Activated naive CD8-positive, alpha-beta T cell treated with anti-CD3 and anti-CD28 coated beads, Interleukin-2, amount 50 U/mL, for 24 hours (primary cell): ENCODE measurements around the gene ERAS.
"Not testable (repeated sequence)": the region's sequence is repeated elsewhere in the genome, so short reads cannot be mapped to it uniquely, and the experiment has no call there.

Experiments used
- ATAC-seq: fragments of 150-1000 bp; cut with Tn5 transposase; one replicate; pipeline ENCODE4 v1.10.0; 2021
- DNase-seq: peaks from one replicate; pipeline ENCODE4 v3.0.0; 2021
- H3K27ac Mint-ChIP-seq: one replicate; pipeline ENCODE4 v1.8.0; 2021; ENCODE audit warnings: mild to moderate bottlenecking, mixed read lengths
- H3K27me3 Mint-ChIP-seq: one replicate; pipeline ENCODE4 v1.8.0; 2021; ENCODE audit warnings: mixed read lengths
- H3K36me3 Mint-ChIP-seq: one replicate; pipeline ENCODE4 v1.8.0; 2021; ENCODE audit warnings: low read depth, mixed read lengths
- H3K4me1 Mint-ChIP-seq: one replicate; pipeline ENCODE4 v1.8.0; 2021; ENCODE audit warnings: mixed read lengths
- H3K4me3 Mint-ChIP-seq: one replicate; pipeline ENCODE4 v1.8.0; 2021; ENCODE audit warnings: mild to moderate bottlenecking, moderate library complexity, mixed read lengths
- H3K9me3 Mint-ChIP-seq: one replicate; pipeline ENCODE4 v1.8.0; 2021; ENCODE audit warnings: mixed read lengths

Gene ERAS

DNA sequence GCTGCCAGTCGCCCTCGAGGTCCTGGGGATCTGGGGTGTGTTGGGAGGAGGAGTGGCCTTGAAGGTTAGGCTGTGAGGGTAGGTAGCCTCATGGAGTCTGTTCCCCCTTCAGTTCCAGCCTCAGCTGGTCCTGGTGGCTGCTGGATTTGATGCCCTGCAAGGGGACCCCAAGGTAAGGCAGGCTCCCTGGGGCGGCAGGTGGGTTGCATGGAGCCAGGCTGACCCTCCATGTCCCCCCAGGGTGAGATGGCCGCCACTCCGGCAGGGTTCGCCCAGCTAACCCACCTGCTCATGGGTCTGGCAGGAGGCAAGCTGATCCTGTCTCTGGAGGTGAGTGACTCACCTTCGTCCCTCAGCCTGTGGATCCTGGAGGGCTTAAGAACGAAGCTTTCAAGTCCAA lies 11.6 kb upstream of the ERAS start:
- H3K4me1 Mint-ChIP-seq = no peaks in the 10 kb centered on the region
- H3K27me3 Mint-ChIP-seq = no peaks in the 10 kb centered on the region
- H3K9me3 Mint-ChIP-seq = no peaks in the 10 kb centered on the region
- H3K4me3 Mint-ChIP-seq = no peak overlapping the region
- ATAC-seq (no peak), DNase-seq (no peak)
- H3K27ac Mint-ChIP-seq = no peak overlapping the region
- peaks cover 2% of the 10 kb centered on the region for H3K36me3 Mint-ChIP-seq

DNA sequence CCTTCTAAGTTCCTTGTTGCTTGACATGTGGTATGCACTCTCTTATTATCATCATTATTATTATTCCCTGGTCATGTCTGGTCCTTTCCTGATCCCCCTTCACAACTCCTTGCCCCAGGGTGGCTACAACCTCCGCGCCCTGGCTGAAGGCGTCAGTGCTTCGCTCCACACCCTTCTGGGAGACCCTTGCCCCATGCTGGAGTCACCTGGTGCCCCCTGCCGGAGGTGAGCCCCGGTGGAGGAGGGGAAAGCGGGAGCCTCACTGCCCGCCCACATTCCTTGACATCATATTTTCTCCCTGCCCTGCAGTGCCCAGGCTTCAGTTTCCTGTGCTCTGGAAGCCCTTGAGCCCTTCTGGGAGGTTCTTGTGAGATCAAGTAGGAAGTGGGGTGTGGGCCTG lies 11.0 kb upstream of the ERAS start:
- no peaks in the 10 kb centered on the region for H3K27me3 Mint-ChIP-seq

GRCh38 chrX:48816014-48816810 lies 10.1 kb upstream of the ERAS start:
- Mint-ChIP-seq H3K4me3 (no peak overlapping the region), H3K36me3 (peaks cover 2% of the 10 kb centered on the region), H3K27ac (no peak overlapping the region), H3K27me3 (no peaks in the 10 kb centered on the region), H3K4me1 (no peaks in the 10 kb centered on the region), H3K9me3 (no peaks in the 10 kb centered on the region)
- no peak for DNase-seq
- ATAC-seq = no peak

More for the DNA sequence above, 11.0 kb upstream of the ERAS start:
- H3K9me3 Mint-ChIP-seq = no peaks in the 10 kb centered on the region
- ATAC-seq = no peak
- H3K27ac Mint-ChIP-seq = no peak overlapping the region
- no peak for DNase-seq
- H3K4me1 Mint-ChIP-seq = no peaks in the 10 kb centered on the region
- no peak overlapping the region for H3K4me3 Mint-ChIP-seq
- peaks cover 2% of the 10 kb centered on the region for H3K36me3 Mint-ChIP-seq

DNA sequence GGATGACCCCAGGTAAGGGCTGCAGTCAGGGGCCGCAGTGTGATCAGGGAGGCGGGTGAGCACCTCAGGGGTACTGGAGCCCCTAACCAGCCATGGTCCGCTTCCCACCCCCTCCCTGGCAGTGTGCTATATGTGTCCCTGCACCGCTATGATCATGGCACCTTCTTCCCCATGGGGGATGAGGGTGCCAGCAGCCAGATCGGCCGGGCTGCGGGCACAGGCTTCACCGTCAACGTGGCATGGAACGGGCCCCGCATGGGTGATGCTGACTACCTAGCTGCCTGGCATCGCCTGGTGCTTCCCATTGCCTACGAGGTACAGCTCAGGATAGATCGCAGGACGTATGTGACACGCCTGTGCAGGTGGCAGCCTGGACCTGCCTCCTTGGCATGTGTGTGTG lies 8.2 kb upstream of the ERAS start:
- H3K27ac Mint-ChIP-seq = no peak overlapping the region
- no peak for DNase-seq
- ATAC-seq = no peak
- no peak overlapping the region for H3K4me3 Mint-ChIP-seq
- no peaks in the 10 kb centered on the region for H3K4me1 Mint-ChIP-seq
- H3K36me3 Mint-ChIP-seq = peaks cover 2% of the 10 kb centered on the region
- H3K9me3 Mint-ChIP-seq = no peaks in the 10 kb centered on the region
- H3K27me3 Mint-ChIP-seq = no peaks in the 10 kb centered on the region

GRCh38 chrX:48818866-48819265 lies 7.4 kb upstream of the ERAS start:
- peaks cover 2% of the 10 kb centered on the region for H3K36me3 Mint-ChIP-seq
- no peak for DNase-seq

GRCh38 chrX:48819394-48819793 lies 6.9 kb upstream of the ERAS start:
- not testable (repeated sequence) for H3K27me3 Mint-ChIP-seq, H3K36me3 Mint-ChIP-seq, H3K4me1 Mint-ChIP-seq, ATAC-seq, H3K9me3 Mint-ChIP-seq, DNase-seq, H3K27ac Mint-ChIP-seq, H3K4me3 Mint-ChIP-seq

More at GRCh38 chrX:48818866-48819265, 7.4 kb upstream of the ERAS start:
- H3K4me1 Mint-ChIP-seq = no peaks in the 10 kb centered on the region
- no peak overlapping the region for H3K4me3 Mint-ChIP-seq
- H3K27ac Mint-ChIP-seq = no peak overlapping the region
- H3K9me3 Mint-ChIP-seq = no peaks in the 10 kb centered on the region
- no peak for ATAC-seq
- H3K27me3 Mint-ChIP-seq = no peaks in the 10 kb centered on the region

DNA sequence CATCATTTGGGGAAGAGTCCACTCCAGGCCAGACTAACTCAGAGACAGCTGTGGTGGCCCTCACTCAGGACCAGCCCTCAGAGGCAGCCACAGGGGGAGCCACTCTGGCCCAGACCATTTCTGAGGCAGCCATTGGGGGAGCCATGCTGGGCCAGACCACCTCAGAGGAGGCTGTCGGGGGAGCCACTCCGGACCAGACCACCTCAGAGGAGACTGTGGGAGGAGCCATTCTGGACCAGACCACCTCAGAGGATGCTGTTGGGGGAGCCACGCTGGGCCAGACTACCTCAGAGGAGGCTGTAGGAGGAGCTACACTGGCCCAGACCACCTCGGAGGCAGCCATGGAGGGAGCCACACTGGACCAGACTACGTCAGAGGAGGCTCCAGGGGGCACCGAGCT lies 3.3 kb upstream of the ERAS start:
- Mint-ChIP-seq H3K36me3 (peaks cover 2% of the 10 kb centered on the region), H3K27ac (no peak overlapping the region), H3K9me3 (no peaks in the 10 kb centered on the region), H3K27me3 (peaks cover 8% of the 10 kb centered on the region), H3K4me3 (no peak overlapping the region), H3K4me1 (peaks cover 7% of the 10 kb centered on the region)
- ATAC-seq (no peak), DNase-seq (no peak)

DNA sequence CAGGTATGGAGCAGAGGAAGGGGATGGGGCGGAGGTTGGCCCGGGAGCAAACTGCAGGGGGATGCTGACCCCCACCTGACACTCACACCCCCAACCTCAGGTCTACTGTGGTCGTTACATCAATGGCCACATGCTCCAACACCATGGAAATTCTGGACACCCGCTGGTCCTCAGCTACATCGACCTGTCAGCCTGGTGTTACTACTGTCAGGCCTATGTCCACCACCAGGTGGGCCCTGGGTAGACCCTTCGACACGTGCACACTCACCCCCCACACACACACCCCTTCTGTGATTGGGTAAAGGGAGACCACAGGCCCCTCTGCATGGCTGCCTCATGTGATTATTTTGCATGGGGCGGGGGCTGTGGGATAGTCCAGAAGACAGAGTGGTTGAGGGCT lies 2.2 kb upstream of the ERAS start:
- H3K9me3 Mint-ChIP-seq = no peaks in the 10 kb centered on the region
- peaks cover 7% of the 10 kb centered on the region for H3K4me1 Mint-ChIP-seq
- peaks cover 2% of the 10 kb centered on the region for H3K36me3 Mint-ChIP-seq
- no peak overlapping the region for H3K27ac Mint-ChIP-seq
- H3K4me3 Mint-ChIP-seq = no peak overlapping the region
- DNase-seq = no peak
- no peak for ATAC-seq
- peaks cover 14% of the 10 kb centered on the region for H3K27me3 Mint-ChIP-seq

GRCh38 chrX:48826876-48827653 lies 752 bp downstream of the ERAS start:
- Mint-ChIP-seq H3K36me3 (peaks cover 2% of the 10 kb centered on the region), H3K4me3 (no peak overlapping the region), H3K27ac (no peak overlapping the region), H3K9me3 (no peaks in the 10 kb centered on the region), H3K27me3 (peaks cover 20% of the 10 kb centered on the region), H3K4me1 (peaks cover 7% of the 10 kb centered on the region)
- ATAC-seq (no peak), DNase-seq (no peak)

DNA sequence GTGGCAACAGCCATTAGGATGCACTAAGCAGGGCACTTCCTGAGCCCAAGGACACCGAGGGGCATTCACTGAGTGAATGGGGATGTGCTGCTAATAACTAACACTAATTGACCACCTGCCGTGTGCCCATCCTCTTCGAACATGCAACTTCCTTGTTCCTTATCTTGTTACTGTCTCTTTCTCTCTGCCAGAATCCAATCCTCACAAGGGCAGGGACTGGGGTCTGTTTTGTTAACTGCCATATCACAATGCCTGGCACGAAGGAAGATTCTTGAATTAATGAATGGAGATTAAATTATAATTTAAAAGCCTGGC lies 1.3 kb downstream of the ERAS start:
- Mint-ChIP-seq H3K27ac (no peak overlapping the region), H3K4me3 (no peak overlapping the region), H3K4me1 (peaks cover 7% of the 10 kb centered on the region), H3K27me3 (peaks cover 22% of the 10 kb centered on the region), H3K36me3 (peaks cover 2% of the 10 kb centered on the region), H3K9me3 (no peaks in the 10 kb centered on the region)
- ATAC-seq (no peak), DNase-seq (no peak)

DNA sequence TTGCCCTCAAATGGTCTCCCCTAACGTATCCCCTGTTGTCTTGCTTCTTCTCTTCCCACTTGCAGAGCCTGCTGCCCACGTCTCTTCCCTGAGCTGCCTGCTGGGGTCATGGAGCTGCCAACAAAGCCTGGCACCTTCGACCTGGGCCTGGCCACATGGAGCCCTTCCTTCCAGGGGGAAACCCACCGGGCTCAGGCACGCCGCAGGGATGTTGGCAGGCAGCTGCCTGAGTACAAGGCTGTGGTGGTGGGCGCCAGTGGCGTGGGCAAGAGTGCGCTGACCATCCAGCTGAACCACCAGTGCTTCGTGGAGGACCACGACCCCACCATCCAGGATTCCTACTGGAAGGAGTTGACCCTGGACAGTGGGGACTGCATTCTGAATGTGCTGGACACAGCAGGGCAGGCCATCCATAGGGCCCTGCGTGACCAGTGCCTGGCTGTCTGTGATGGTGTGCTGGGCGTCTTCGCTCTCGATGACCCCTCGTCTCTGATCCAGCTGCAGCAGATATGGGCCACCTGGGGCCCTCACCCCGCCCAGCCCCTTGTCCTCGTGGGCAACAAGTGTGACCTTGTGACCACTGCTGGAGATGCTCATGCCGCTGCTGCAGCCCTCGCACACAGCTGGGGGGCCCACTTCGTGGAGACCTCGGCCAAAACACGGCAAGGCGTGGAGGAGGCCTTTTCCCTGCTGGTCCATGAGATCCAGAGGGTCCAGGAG lies 2.9 kb downstream of the ERAS start:
- Mint-ChIP-seq H3K27ac (no peak overlapping the region), H3K27me3 (peaks cover 37% of the 10 kb centered on the region), H3K36me3 (peaks cover 2% of the 10 kb centered on the region), H3K4me1 (peaks cover 9% of the 10 kb centered on the region), H3K4me3 (no peak overlapping the region), H3K9me3 (no peaks in the 10 kb centered on the region)
- ATAC-seq = no peak
- DNase-seq = no peak

DNA sequence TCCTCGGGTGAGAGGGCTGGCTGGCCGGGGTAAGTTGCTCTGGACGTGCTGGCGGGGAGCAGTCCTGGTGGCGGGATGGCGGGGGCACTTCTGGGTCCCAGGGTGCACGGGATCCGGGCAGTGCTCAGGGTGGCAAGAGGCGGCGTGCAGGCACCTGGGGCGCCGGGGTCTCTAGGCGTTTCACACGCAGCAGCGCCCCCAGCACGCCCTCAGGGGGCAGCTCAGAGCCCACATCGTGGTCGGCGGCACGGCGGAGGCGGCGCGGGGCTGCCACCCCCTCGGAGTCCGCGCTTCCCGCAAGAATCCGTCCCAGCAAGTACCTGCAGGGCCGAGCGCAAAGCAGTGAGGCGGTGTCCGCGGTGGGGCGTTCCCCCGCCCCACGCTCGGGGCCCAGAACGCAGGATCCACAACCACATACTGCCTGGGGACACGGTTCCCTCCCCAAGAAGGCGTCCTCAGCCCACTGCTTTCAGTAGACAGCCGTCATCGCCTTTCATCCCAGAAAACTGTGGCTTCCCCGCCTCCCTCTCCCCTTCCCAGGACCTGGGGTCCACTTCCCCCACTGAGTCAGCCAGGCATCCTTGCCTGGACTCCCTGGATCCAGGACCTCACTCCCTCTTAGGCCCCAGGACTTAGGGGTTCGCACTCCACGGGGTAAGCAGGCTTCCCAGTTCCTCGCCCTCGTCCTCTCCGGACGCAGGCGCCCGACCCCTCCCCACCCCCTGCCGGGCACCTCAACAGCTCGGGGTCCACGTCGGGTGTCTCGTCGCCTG lies 5.0 kb downstream of the ERAS start:
- no peak for DNase-seq
- Mint-ChIP-seq H3K4me1 (peaks cover 18% of the 10 kb centered on the region), H3K27me3 (peaks cover 50% of the 10 kb centered on the region), H3K4me3 (no peak overlapping the region), H3K36me3 (no peaks in the 10 kb centered on the region), H3K9me3 (no peaks in the 10 kb centered on the region), H3K27ac (no peak overlapping the region)
- no peak for ATAC-seq

DNA sequence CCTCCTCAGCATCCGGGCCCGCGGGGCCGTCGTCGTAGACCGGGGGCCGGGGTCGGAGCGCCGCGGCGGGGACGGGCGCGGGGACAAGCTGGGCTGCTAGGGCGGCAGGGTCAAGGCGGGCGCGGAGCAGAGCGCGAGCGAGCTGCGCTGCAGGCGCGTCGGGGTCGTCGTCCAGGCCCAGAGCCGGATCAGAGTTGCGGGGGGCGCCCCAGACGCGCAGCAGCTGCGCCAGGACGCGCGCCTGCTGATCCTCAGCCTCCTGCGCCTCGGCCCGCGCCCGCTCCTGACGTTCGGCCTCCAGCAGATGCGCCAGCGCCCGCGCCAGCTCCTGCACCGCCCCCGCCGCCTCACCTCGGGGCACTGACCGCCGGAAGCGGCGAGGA lies 5.6 kb downstream of the ERAS start:
- Mint-ChIP-seq H3K9me3 (no peaks in the 10 kb centered on the region), H3K4me3 (no peak overlapping the region), H3K27me3 (peaks cover 52% of the 10 kb centered on the region), H3K36me3 (no peaks in the 10 kb centered on the region), H3K4me1 (peaks cover 20% of the 10 kb centered on the region), H3K27ac (no peak overlapping the region)
- ATAC-seq (no peak), DNase-seq (no peak)

DNA sequence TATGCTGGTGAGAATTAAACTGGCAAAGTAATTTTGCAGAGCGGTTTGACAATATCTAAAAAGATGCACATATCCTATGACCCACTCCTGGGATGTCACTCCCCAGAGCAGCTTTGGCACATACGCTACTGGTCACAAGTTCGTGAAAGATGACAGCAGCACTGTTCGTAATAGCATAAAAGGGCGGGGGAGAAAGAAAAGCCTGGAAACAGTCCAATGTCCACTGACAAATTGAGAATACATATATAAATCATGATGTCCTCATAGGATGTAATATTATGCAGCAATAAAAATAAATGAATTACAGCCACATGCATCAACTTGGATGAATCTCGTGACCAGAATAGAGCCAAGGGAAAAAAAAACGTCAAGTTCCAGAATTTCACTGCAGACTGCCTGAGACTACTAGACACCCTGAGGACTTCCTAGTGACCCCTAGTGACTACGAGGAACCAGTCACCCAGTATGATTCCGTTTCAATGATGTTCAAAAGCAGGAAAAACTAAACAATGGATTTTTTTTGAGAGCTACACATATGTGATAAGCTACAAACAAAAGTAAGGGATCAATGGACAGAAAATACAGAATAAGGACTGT lies 7.3 kb downstream of the ERAS start:
- Mint-ChIP-seq H3K27me3 (peaks cover 41% of the 10 kb centered on the region), H3K27ac (no peak overlapping the region), H3K9me3 (no peaks in the 10 kb centered on the region), H3K4me3 (no peak overlapping the region), H3K36me3 (no peaks in the 10 kb centered on the region), H3K4me1 (peaks cover 16% of the 10 kb centered on the region)
- no peak for ATAC-seq
- no peak for DNase-seq
